NCI-H748 treated with DMSO at 0.1 percent for 48 hours (cell line): ENCODE data around the gene BTD.

Experiments
- DNase-seq: peaks from one replicate; lab custom pipeline; 2025; lab: John Stamatoyannopoulos, UW

BTD gene

GRCh38 chr3:15636028-15636709 is 34.6 kb downstream of the BTD start:
- DNase-seq: no peak

DNA sequence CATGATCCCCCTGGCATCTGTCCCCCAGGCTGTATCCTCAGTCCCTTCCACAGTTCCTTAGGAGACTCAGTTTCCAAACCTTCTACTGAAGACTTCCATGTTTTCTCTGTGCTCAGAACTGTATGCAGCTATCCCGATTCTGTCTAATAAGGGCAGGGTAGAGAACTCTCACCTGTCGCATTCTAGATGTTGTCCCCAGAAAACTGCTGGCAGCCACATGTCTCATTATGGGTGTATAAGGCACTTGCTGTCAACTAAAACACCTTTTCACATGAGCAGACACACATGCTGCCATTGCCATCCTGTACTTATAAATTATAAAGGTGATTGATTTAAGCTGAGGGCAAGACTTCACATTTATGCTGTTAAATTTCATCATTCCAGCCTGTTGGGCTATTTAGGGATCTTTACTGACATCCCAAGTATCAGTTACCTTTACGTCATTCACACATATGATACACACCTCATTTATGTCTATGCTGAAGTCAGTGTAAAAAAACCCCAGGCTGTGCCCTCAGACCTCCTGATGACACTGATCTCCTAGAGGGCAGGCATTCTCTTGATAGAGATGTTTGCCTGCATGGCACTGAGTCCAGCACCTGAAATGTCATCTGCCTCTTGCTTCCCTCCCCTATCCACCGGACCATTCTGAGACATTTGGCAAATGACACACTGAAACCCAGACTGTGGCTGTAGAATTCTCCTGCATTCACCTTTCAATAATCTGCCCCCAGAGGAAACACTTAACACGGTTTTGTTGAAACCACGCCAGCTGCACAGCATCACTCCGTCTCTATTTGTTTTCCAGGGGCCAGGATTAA is 35.8 kb downstream of the BTD start:
- no peak for DNase-seq

DNA sequence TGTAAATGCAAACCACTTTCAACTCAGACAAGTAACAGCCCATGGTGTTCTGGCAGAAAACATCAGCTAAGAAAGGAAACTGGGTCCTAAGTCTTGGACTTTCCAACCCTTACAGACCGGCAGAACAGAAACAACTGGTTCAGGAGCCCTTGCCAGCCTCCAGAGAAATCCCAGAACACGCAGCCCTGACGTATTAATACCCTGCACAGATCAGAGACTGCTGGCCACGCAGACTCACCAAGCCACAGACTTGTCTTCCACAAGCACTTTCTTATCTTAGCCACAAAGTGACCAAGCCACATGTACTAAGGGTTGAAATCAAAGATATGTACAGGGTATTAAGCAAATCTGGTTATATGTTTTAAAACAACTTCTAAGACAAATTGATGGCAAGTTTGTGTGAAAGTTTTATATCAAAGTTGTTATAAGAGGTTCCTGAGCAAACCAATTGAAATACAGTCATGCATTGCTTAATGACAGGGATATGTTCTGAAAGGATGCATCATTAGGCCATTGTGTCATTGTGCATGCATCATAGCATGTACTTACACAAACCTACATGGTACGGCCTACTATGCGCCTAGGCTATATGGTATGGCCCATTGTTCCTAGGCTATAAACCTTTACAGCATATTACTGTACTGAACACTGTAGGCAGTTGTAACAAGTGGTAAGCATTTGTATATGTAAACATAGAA is 36.8 kb downstream of the BTD start:
- no peak for DNase-seq

DNA sequence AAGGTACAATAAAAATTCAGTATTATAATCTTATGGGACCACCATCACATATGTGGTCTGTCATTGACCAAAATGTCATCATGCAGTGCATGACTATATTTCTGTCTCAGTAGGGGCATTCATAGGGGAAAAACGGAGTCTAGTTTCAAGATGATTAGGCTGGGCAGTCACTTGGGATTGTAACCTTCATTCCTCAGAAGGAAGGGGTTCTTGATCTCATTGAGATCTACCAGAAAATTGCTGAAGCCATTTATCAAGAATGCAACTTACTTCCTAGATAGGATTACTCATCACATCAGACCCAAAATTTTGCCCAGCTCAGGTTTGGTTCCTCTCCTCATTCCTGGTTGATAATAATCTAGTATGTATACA is 37.3 kb downstream of the BTD start:
- no peak for DNase-seq

DNA sequence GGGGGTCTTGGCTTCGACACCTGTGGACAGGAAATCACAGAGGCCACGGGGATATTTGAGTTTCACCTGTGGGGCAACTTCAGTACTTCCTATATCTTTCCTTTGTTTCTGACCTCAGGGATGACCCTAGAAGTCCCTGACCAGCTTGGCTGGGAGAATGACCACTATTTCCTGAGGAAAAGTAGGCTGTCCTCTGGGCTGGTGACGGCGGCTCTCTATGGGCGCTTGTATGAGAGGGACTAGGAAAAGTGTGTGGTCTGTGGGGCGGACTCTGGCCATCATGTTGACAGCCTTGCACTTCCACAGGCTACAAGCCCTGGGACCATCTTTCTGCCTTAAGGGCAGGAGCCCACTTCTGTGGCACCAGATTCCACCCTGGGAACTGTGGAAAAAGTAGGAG is 43.7 kb downstream of the BTD start:
- DNase-seq: no peak

DNA sequence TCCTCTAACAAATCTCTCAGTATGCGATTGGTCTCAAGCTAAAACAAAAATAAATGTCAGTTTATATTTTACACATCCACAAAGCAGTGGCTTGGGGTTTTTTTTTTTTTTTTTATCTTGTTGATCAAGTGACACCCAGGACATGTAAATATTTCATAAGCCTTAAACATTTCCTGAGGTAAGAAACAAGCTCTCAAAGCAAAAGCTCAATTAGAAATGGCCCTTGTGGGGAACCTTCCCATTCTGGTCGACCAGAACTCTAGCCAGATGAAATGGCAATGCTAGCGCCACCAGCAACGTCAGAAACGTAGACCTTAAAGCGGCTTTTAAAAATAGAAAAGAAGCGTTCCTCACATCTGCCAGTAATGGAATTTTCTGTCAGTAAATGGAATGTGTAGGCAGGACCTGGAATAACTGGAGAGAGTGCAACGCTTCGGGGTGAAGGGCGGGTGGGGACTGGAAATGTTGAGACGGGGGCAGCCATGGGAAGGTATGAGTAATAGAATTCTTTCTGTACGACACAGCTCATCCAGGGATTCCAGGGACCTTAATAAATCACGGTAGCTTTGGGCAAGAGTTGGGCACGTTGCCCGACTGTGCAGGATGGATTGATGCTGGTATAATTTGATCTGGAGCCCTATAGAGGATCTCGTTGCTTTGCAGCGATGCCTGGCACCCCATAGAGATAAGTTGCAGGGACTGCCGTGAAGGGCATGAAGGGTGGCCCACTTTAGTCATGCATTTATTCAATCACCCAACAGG is 44.4 kb downstream of the BTD start:
- DNase-seq: no peak

GRCh38 chr3:15646851-15647511 is 45.4 kb downstream of the BTD start:
- no peak for DNase-seq

GRCh38 chr3:15647611-15648167 is 46.1 kb downstream of the BTD start:
- DNase-seq: no peak

- no peak for DNase-seq
Measured at GRCh38 chr3:15649341-15649740, 47.8 kb downstream of the BTD start.

DNA sequence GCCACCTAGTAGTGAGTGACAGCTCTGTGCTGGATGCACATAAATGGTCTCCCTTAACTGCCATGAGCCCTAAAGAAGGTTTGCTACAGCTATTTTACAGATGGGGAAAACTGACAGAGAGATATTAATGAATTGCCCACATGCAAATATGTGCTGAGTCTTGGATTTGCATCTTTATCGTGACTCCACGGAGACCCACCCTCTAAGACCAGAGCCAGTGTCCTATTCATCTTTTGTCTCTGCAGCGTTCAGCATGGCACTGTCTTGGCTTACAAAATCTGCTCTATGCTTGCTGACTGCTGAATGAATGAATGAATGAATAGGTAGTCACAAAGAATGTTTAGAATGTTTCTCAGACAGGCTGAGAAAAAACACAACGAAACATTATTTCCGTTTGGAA is 48.3 kb downstream of the BTD start:
- no peak for DNase-seq

DNA sequence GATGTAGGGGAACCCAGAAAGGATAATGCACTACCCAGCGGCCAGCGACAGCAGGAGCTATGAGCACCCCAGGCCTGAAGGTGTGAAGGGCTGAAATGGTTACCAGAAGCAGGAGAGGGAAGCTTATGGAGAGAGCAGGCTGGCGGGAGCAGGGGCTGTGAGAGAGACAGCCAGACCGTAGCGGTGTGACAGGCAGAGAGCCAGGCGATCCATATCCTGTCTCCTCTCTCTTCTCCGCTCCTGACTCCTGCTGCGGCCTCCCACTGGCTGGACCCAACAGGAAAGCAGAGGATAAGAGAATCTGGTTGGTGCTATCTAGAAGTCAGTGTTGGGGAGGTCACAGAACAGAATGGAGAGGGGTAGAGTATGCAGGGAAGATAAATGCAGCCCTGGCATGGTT is 49.9 kb downstream of the BTD start:
- DNase-seq: no peak

DNA sequence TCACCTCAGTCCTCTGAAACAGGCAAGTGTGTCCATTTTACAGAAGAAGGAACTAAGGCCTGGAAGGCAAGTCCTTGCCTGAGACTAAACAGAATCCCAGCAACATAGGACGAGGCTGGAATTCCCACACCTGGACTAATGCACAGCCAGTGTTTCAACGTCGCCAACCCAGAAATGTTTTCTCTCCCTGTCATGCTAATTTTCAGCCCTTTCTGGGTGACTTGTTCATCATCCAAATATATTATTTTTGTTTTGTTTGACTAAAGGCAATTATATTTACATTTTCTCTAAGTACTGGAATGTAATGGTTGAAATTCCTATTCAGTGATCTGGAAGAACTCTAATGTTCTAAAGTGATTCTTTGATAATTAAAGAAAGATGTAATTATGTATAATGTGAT is 51.8 kb downstream of the BTD start:
- no peak for DNase-seq

GRCh38 chr3:15654127-15654526 is 52.6 kb downstream of the BTD start:
- no peak for DNase-seq

DNA sequence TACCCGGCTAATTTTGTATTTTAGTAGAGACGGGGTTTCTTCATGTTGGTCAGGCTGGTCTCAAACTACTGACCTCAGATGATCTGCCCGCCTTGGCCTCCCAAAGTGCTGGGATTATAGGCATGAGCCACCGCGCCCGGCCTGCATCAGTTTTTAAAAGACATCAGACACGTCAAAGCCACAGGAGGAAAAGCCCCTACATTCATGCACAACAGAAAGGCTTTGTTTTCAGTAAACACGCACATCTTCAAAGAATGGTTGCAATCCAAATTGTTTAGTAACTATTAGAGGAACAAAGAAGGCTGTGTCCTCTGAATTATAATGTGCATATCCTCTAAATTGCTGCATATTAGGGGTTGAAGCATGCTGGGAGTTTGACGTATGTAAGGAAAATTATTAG is 53.3 kb downstream of the BTD start:
- no peak for DNase-seq

GRCh38 chr3:15656342-15656741 is 54.8 kb downstream of the BTD start:
- DNase-seq: no peak

GRCh38 chr3:15657016-15657415 is 55.5 kb downstream of the BTD start:
- no peak for DNase-seq

GRCh38 chr3:15659254-15659975 is 57.9 kb downstream of the BTD start:
- no peak for DNase-seq

- no peak for DNase-seq
Measured at GRCh38 chr3:15660055-15660935, 58.8 kb downstream of the BTD start.

GRCh38 chr3:15664144-15664543 is 62.6 kb downstream of the BTD start:
- DNase-seq: no peak
